Cortex of kidney (tissue), 1 donor: ENCODE data around the gene HOXB5.

Source experiments
- DNase-seq: peaks from one replicate; lab custom pipeline; 2025; lab: John Stamatoyannopoulos, UW

HOXB5 gene

GRCh38 chr17:48589060-48589830 lies 4.3 kb downstream of the HOXB5 start:
- DNase-seq = no peak

GRCh38 chr17:48588528-48588927 lies 5.1 kb downstream of the HOXB5 start:
- DNase-seq = no peak

- DNase-seq = no peak
These were observed 5.5 kb downstream of the HOXB5 start for GRCh38 chr17:48588074-48588415.

- DNase-seq = no peak
These were observed 6.1 kb downstream of the HOXB5 start for GRCh38 chr17:48587276-48588073.

GRCh38 chr17:48586355-48587258 lies 7.0 kb downstream of the HOXB5 start:
- DNase-seq = no peak

GRCh38 chr17:48584223-48584741 lies 9.3 kb downstream of the HOXB5 start:
- no peak for DNase-seq

GRCh38 chr17:48583708-48584222 lies 9.8 kb downstream of the HOXB5 start:
- no peak for DNase-seq

GRCh38 chr17:48582750-48583069 lies 10.9 kb downstream of the HOXB5 start:
- no peak for DNase-seq

GRCh38 chr17:48579760-48580554 lies 13.6 kb downstream of the HOXB5 start:
- no peak for DNase-seq

- no peak for DNase-seq
These were observed 14.2 kb downstream of the HOXB5 start for GRCh38 chr17:48579471-48579759.

- DNase-seq = no peak
These were observed 14.7 kb downstream of the HOXB5 start for GRCh38 chr17:48578616-48579470.

- no peak for DNase-seq
These were observed 15.5 kb downstream of the HOXB5 start, which contains the start of gene HOXB4 for GRCh38 chr17:48577946-48578615. TSS of gene HOXB4 (minus strand) at chr17:48578350. CDS start at chr17:48578319, 31 bp downstream.

- DNase-seq = no peak
These were observed 16.1 kb downstream of the HOXB5 start for GRCh38 chr17:48577330-48577945.

- DNase-seq = no peak
These were observed 16.9 kb downstream of the HOXB5 start for GRCh38 chr17:48576479-48577309.

GRCh38 chr17:48575673-48576478 lies 17.7 kb downstream of the HOXB5 start:
- no peak for DNase-seq

- no peak for DNase-seq
These were observed 18.5 kb downstream of the HOXB5 start for GRCh38 chr17:48575066-48575582.

GRCh38 chr17:48574505-48575065 lies 19.0 kb downstream of the HOXB5 start:
- no peak for DNase-seq
